Renal pelvis (tissue), 12 donors: ENCODE measurements around the gene LRRN4CL. TPM values are rescaled to one million over a fixed set of nuclear protein-coding genes. Genes with fewer than 3 reads are reported as not detected.
A peak's percentile ranks its signal among the peaks of the same experiment; 100 is the strongest.
"Not testable (repeated sequence)": the region's sequence is repeated elsewhere in the genome, so short reads cannot be mapped to it uniquely, and the experiment has no call there.

Source experiments
- DNase-seq: peaks from one replicate; pipeline ENCODE4 v3.0.0-alpha.2; 2013
- long read RNA-seq, 16 experiments: transcript quantifications; one replicate each; lab custom pipeline, GENCODE V29; 2026
- polyA plus RNA-seq, 3 donors: library from polyadenylated mRNA; unstranded; fragments of 120-200 nt; gene quantifications; one replicate each; pipeline ENCODE4 v1.2.1, GENCODE V29; 2013; ENCODE audit not compliant: insufficient read length in 3 of 3

LRRN4CL gene
- 1 to 10 TPM in 2 of 3 donors, under 1 TPM in 1; 0.68 to 1.0 (median 1.0) TPM for polyA plus RNA-seq
- long read RNA-seq, donor 1, partial matches to known transcripts = 0 of 1 reads
- long read RNA-seq, donor 1, other reads (novel, unspliced or antisense) = 0 of 1 reads
- long read RNA-seq, donor 2 = 0 reads
- long read RNA-seq, donor 3 = 0 reads
- long read RNA-seq, donor 4, partial matches to known transcripts = 0 of 1 reads
- long read RNA-seq, donor 4, other reads (novel, unspliced or antisense) = 0 of 1 reads
- long read RNA-seq, donor 5, partial matches to known transcripts = 0 of 1 reads
- long read RNA-seq, donor 5, other reads (novel, unspliced or antisense) = 0 of 1 reads
- long read RNA-seq, donor 6 = 0 reads
- long read RNA-seq, donor 7 = 0 reads
- long read RNA-seq, donor 8, partial matches to known transcripts = 0 of 2 reads
- long read RNA-seq, donor 8, other reads (novel, unspliced or antisense) = 0 of 2 reads
- long read RNA-seq, donor 9, partial matches to known transcripts = 0 of 1 reads
- long read RNA-seq, donor 9, other reads (novel, unspliced or antisense) = 0 of 1 reads
- long read RNA-seq, donor 10, partial matches to known transcripts = 0 of 1 reads
- long read RNA-seq, donor 10, other reads (novel, unspliced or antisense) = 0 of 1 reads
- long read RNA-seq, donor 11 = 0 reads
- long read RNA-seq, donor 12 = 0 reads
- long read RNA-seq, donor 13 = 0 reads
- long read RNA-seq, donor 14 = 0 reads
- long read RNA-seq, donor 15, partial matches to known transcripts = 0 of 1 reads
- long read RNA-seq, donor 15, other reads (novel, unspliced or antisense) = 0 of 1 reads
- long read RNA-seq, donor 16 = 0 reads

GRCh38 chr11:62689421-62690183 is at the start of gene LRRN4CL:
TSS of gene LRRN4CL (minus strand) at chr11:62689530. CDS start at chr11:62688508, 1,022 bp downstream.
- DNase-seq = no peak

GRCh38 chr11:62737196-62737595 is 47.9 kb upstream of the LRRN4CL start:
- no peak for DNase-seq

GRCh38 chr11:62732830-62733229 is 43.5 kb upstream of the LRRN4CL start:
- DNase-seq = no peak

GRCh38 chr11:62730076-62730475 is 40.7 kb upstream of the LRRN4CL start:
- DNase-seq = not testable (repeated sequence)

- peak; percentile 87 for DNase-seq
Measured at GRCh38 chr11:62728171-62728988, 39.0 kb upstream of the LRRN4CL start, which contains the start of gene TTC9C. TSS of gene TTC9C (plus strand) at chr11:62728486. CDS start at chr11:62728849, 363 bp downstream.

GRCh38 chr11:62727872-62728170 is 38.5 kb upstream of the LRRN4CL start:
- peak; percentile 98 for DNase-seq

GRCh38 chr11:62727165-62727871 is 38.0 kb upstream of the LRRN4CL start, which contains the start of gene HNRNPUL2:
TSS of gene HNRNPUL2 (minus strand) at chr11:62727457. CDS start at chr11:62727156, 301 bp downstream.
- DNase-seq = peak; percentile 99

- no peak for DNase-seq
Measured at GRCh38 chr11:62726915-62727164, 37.5 kb upstream of the LRRN4CL start.

- no peak for DNase-seq
Measured at GRCh38 chr11:62726156-62726914, 37.0 kb upstream of the LRRN4CL start.

GRCh38 chr11:62725646-62726045 is 36.3 kb upstream of the LRRN4CL start:
- DNase-seq = no peak

GRCh38 chr11:62724171-62724570 is 34.8 kb upstream of the LRRN4CL start:
- DNase-seq = no peak

- DNase-seq = no peak
Measured at GRCh38 chr11:62721994-62722393, 32.7 kb upstream of the LRRN4CL start.

GRCh38 chr11:62719302-62719978 is 30.1 kb upstream of the LRRN4CL start:
- no peak for DNase-seq

- DNase-seq = no peak
Measured at GRCh38 chr11:62716816-62717215, 27.5 kb upstream of the LRRN4CL start.

- DNase-seq = no peak
Measured at GRCh38 chr11:62716206-62716605, 26.9 kb upstream of the LRRN4CL start.

- no peak for DNase-seq
Measured at GRCh38 chr11:62715150-62716130, 26.1 kb upstream of the LRRN4CL start.

- no peak for DNase-seq
Measured at GRCh38 chr11:62713343-62713742, 24.0 kb upstream of the LRRN4CL start.

GRCh38 chr11:62712861-62713260 is 23.5 kb upstream of the LRRN4CL start:
- DNase-seq = no peak
